Right atrium auricular region (tissue), 2 donors: Measurements from ENCODE around the gene QTRT2. TPM values are rescaled to one million over a fixed set of nuclear protein-coding genes. Genes with fewer than 3 reads are reported as not detected.

ENCODE experiments used
- DNase-seq: peaks from one replicate; pipeline ENCODE4 v3.0.0-alpha.2; 2019; ENCODE audit warnings: low spot score
- H3K27ac ChIP-seq, 2 donors: fragments of 200-600 bp; sonication (generic); 1 replicate in 1 of 2; 2 replicates in 1 of 2; pipeline ENCODE4 v1.5.1; 2016 to 2019
- H3K27me3 ChIP-seq, 2 donors: fragments of 200-600 bp; sonication (generic); one replicate each; pipeline versions ENCODE4 v1.5.1 to v1.6.0; 2017 to 2019
- H3K36me3 ChIP-seq: fragments of 200-600 bp; sonication (generic); one replicate; pipeline ENCODE4 v1.5.1; 2016
- H3K4me1 ChIP-seq, 2 donors: fragments of 200-600 bp; sonication (generic); one replicate each; pipeline versions ENCODE4 v1.5.1 to v1.6.0; 2017 to 2019
- H3K4me3 ChIP-seq, 2 donors: fragments of 200-600 bp; sonication (generic); 1 replicate in 1 of 2; 2 replicates in 1 of 2; pipeline ENCODE4 v1.5.1; 2017 to 2019; ENCODE audit warnings: mild to moderate bottlenecking in 1 of 2, moderate library complexity in 1 of 2
- H3K9me3 ChIP-seq, 2 donors: fragments of 200-600 bp; sonication (generic); one replicate each; pipeline ENCODE4 v1.5.1; 2019
- CTCF ChIP-seq, 2 donors: fragments of 200-600 bp; sonication (generic); IDR thresholded peaks; one replicate each; pipeline ENCODE4 v1.5.1; 2019; ENCODE audit warnings: antibody characterized with exemption in 2 of 2
- total RNA-seq, 2 donors: library from RNA; depleted of rRNA; stranded (reverse); fragments of >200 nt; gene quantifications; one replicate each; pipeline ENCODE4 v1.1.0, GENCODE V29; 2016

Gene QTRT2
- total RNA-seq, 2 donors from 2014 or later, result 4.9 to 5.6 TPM

GRCh38 chr3:114060906-114061655, 4.5 kb downstream of the QTRT2 start:
- peaks cover 0 to 19% of the 10 kb centered on the region in 2 donors for H3K4me1 ChIP-seq

GRCh38 chr3:114067804-114068203, 11.3 kb downstream of the QTRT2 start:
- no peaks in the 10 kb centered on the region for H3K27me3 ChIP-seq
- TF ChIP-seq CTCF (IDR thresholded peaks at IDR 0.05), result no peak
- H3K9me3 ChIP-seq, result no peaks in the 10 kb centered on the region
- H3K4me3 ChIP-seq, result no peak overlapping the region
- DNase-seq, result no peak
- H3K4me1 ChIP-seq, result no peaks in the 10 kb centered on the region
- H3K27ac ChIP-seq, result no peak overlapping the region
- H3K36me3 ChIP-seq, result peaks cover 18% of the 10 kb centered on the region

More at GRCh38 chr3:114060906-114061655, 4.5 kb downstream of the QTRT2 start:
- Histone ChIP-seq H3K27ac (no peak overlapping the region), H3K36me3 (no peaks in the 10 kb centered on the region), H3K9me3 (no peaks in the 10 kb centered on the region), H3K27me3 (no peaks in the 10 kb centered on the region), H3K4me3 (no peak overlapping the region)
- no peak for TF ChIP-seq CTCF (IDR thresholded peaks at IDR 0.05)
- no peak for DNase-seq

GRCh38 chr3:114068336-114068735, 11.8 kb downstream of the QTRT2 start:
- Histone ChIP-seq H3K4me1 (no peaks in the 10 kb centered on the region), H3K27me3 (no peaks in the 10 kb centered on the region)
- no peak for TF ChIP-seq CTCF (IDR thresholded peaks at IDR 0.05)

GRCh38 chr3:114071786-114072185, 15.2 kb downstream of the QTRT2 start:
- TF ChIP-seq CTCF (IDR thresholded peaks at IDR 0.05), result no peak
- Histone ChIP-seq H3K4me3 (no peak overlapping the region), H3K27me3 (no peaks in the 10 kb centered on the region), H3K9me3 (no peaks in the 10 kb centered on the region), H3K36me3 (peaks cover 57% of the 10 kb centered on the region), H3K27ac (no peak overlapping the region), H3K4me1 (no peaks in the 10 kb centered on the region)
- DNase-seq, result no peak

More at GRCh38 chr3:114068336-114068735, 11.8 kb downstream of the QTRT2 start:
- DNase-seq, result no peak
- Histone ChIP-seq H3K4me3 (no peak overlapping the region), H3K36me3 (peaks cover 22% of the 10 kb centered on the region), H3K9me3 (no peaks in the 10 kb centered on the region), H3K27ac (no peak overlapping the region)

GRCh38 chr3:114076711-114077110, 20.2 kb downstream of the QTRT2 start:
- DNase-seq, result no peak
- Histone ChIP-seq H3K9me3 (no peaks in the 10 kb centered on the region), H3K4me1 (no peaks in the 10 kb centered on the region), H3K27ac (no peak overlapping the region), H3K27me3 (no peaks in the 10 kb centered on the region), H3K36me3 (peaks cover 61% of the 10 kb centered on the region), H3K4me3 (no peak overlapping the region)
- no peak for TF ChIP-seq CTCF (IDR thresholded peaks at IDR 0.05)

- Histone ChIP-seq H3K9me3 (no peaks in the 10 kb centered on the region), H3K4me1 (no peaks in the 10 kb centered on the region), H3K36me3 (peaks cover 53% of the 10 kb centered on the region), H3K27ac (no peak overlapping the region), H3K27me3 (no peaks in the 10 kb centered on the region), H3K4me3 (no peak overlapping the region)
- no peak for TF ChIP-seq CTCF (IDR thresholded peaks at IDR 0.05)
- DNase-seq, result no peak
Observed at GRCh38 chr3:114078126-114078525, 21.6 kb downstream of the QTRT2 start.
